Hepatic stellate cell (primary cell): ENCODE results near the gene NAA15.
"Not testable (repeated sequence)": the region's sequence is repeated elsewhere in the genome, so short reads cannot be mapped to it uniquely, and the experiment has no call there.

Source experiments
- DNase-seq: peaks from one replicate; pipeline ENCODE4 v3.0.0; 2011; ENCODE audit warnings: low spot score

NAA15 gene

DNA sequence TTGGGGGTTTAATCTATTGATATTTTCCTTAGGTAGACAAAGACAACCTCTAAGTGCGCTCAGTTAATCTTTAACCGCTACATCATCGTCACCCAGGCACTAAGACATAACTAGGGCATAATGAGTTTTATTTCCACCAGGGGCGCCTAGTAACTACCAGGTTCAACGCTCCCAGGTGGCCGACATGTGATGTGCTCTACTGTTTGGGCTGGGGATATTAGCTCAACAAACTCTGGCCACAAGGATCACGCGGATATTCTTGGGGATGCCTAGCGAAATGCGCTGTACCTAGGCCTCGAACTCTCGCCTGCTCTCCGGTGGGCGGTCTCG is 151.7 kb downstream of the NAA15 start:
- DNase-seq = peak; percentile 62

GRCh38 chr4:139453371-139454110 is 152.2 kb downstream of the NAA15 start:
- DNase-seq = peak; percentile 96

DNA sequence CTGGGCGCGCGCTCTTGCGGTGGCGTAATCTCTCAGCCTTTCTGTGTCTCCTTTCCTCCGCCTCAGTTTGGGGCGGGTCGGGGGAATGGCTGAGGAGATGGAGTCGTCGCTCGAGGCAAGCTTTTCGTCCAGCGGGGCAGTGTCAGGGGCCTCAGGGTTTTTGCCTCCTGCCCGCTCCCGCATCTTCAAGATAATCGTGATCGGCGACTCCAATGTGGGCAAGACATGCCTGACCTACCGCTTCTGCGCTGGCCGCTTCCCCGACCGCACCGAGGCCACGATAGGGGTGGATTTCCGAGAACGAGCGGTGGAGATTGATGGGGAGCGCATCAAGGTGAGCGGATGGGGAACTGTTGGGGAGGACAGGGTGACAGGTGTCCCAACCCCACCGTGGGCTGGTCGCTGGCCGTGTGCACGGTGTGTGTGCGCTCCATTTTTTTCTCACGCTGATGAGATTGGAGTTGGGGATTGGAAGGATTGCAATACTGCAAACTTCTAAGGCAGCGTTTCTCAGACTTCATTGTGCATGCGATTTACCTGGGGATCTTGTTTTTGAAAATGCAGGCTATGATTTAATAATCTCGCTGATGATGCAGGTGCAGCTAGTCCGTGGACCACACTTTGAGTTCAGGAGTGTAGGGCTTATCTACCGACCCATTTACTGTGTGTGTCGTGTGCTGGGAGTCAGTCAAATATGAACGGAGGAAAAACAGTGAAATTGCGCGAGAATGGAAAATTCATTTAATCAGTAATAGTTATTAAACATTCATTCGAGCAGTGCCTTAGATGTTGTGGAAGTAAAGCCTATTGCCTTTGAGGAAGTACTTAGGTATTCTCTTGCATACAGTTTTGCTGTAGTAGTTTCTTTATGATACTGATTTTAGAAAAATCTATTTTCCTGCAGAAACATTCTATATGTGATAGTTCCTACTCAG is 153.1 kb downstream of the NAA15 start, which contains the start of gene RAB33B:
TSS of gene RAB33B (plus strand) at position 11 of the 935 bp plus-strand sequence. CDS start at position 86, 75 bp downstream.
- DNase-seq = no peak

DNA sequence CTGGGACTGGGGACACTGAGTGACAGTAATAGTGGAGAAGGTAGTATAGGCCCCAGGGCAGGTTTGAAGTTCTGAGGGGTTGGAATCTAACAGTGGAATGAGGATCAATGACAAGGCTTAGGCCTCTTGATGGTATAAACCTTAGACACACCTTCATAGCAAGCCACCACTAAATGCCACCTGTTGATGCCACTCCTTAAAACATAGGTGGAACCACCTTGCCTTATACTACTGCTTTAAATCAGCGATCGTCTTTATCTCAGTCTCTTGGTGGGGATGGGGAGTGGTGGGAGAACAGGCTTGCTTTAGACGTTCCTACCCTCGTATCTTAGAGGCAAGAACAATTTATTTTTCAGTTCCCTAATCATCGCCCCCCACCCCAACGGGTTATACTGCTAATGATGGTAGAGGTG is 153.8 kb downstream of the NAA15 start:
- no peak for DNase-seq

DNA sequence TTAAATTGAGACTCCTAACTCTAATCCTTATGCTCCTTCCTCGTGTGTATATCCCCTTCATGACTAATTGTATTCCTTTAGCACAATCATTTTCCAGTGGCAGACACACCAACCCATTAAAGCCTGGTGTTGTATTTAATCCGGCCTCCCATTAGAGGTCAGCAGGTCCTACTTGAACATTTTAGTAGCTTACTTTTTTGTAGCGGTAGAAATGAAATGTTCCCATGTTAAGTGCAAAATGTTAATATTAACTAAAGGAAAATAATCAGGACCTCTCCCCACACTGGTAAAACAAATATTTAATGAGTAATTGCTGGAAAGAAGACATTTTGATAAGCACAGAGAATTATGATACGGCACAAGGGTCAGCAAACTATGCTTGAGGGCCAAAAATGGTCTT is 156.0 kb downstream of the NAA15 start:
- DNase-seq = no peak

DNA sequence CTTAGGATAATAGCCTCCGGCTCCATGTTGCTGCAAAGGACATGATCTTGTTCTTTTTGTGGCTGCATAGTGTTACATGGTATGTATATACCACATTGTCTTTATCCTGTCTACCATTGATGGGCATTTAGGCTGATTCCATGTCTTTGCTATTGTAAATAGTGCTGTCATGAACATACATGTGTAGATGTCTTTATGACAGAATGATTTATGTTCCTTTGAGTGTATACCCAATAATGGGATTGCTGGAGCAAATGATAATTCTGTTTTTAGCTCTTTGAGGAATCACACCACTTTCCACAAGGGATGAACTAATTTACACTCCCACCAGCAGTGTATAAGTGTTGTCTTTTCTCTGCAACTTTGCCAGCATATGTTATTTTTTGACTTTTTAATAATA is 157.2 kb downstream of the NAA15 start:
- DNase-seq = no peak

DNA sequence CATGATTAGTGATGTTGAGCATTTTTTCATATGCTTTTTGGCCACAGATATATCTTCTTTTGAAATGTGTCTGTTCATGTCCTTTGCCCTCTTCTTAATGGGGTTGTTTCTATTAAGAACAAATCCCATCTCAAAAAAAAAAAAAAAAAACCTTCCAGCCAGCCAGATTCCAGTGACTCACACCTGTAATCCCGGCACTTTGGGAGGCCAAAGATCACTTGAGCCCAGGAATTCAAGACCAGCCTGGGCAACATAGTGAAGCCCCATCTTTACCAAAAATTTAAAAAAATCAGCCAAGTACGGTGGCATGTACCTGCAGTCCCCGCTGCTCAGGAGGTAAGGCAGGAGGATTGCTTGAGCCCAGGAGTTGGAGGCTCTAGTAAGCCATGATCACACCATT is 157.7 kb downstream of the NAA15 start:
- no peak for DNase-seq

- no peak for DNase-seq
These were observed 159.3 kb downstream of the NAA15 start for GRCh38 chr4:139460565-139460964.

GRCh38 chr4:139461022-139461628 is 159.8 kb downstream of the NAA15 start:
- no peak for DNase-seq

DNA sequence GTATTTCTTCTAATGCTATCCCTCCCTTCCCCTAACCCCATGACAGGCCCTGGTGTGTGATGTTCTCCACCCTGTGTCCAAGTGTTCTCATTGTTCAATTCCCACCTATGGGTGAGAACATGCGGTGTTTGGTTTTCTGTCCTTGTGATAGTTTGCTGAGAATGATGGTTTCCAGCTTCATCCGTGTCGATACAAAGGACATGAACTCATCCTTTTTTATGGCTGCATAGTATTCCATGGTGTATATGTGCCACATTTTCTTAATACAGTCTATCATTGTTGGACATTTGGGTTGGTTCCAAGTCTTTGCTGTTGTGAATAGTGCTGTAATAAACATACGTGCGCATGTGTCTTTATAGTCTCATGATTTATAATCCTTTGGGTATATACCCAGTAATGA is 163.2 kb downstream of the NAA15 start:
- not testable (repeated sequence) for DNase-seq

GRCh38 chr4:139465922-139466321 is 164.6 kb downstream of the NAA15 start:
- no peak for DNase-seq

DNA sequence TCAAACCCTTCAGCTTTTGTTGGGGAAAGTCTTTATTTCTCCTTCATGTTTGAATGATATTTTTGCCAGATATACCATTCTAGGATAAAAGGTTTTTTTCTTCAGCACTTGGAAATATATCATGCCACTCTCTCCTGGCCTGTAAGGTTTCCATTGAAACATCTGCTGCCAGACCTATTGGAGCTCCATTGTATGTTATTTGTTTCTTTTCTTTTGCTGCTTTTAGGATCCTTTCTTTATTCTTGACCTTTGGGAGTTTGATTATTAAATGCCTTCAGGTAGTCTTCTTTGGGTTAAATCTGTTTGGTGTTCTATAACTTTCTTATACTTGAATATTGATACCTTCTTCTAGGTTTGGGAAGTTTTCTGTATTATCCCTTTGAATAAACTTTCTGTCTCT is 167.5 kb downstream of the NAA15 start:
- DNase-seq = not testable (repeated sequence)

- DNase-seq = no peak
These were observed 167.9 kb downstream of the NAA15 start for GRCh38 chr4:139469216-139469615.
